ENCODE measurements around the gene LRRC3. TPM values are rescaled to one million over a fixed set of nuclear protein-coding genes. Genes with fewer than 3 reads are reported as not detected.

The LRRC3 gene
- polyA plus RNA-seq, 1 of the 3 experiments (the other 2 are of a cell fraction) = 2.3 TPM

DNA sequence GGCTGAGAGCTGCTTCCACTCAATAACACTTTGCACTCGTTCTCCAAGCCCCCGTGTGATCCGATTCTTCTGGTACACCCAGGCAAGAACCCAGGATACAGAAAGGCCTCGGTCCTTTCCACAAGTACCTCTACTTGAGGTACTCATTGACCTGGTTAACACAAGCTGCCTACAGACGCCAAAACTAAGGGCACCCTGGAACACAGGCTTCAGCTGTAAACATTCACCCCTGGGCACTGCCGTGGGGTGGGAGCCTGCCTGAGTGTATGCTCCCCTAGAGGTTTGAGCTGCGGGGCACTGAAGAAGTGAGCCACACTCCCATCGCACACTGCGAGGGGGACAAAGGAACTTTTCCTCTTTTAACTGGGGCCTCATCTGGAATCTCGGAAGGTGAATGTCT lies 30.5 kb downstream of the LRRC3 start:
- ChIA-PET POLR2A (no interaction called here), CTCF (interaction anchor here (1.7 kb wide), 1 partner anchor 9 kb away, joined by 5 read pairs; no protein-coding TSS in a partner anchor)
- Histone ChIP-seq H3K27ac (ENCODE audit: low read depth in 2 of 2, low read length in 1 of 2) (peak overlapping the region; percentile 40 to 71; a peak in 3 of 4 replicates), H3K4me3 (ENCODE audit: low read depth in 2 of 2, low read length in 1 of 2) (peak overlapping the region; percentile 52 to 65), H3K9me3 (no peaks in the 10 kb centered on the region), H3K4me2 (peak overlapping the region; percentile 82), H2AFZ (ENCODE audit: low read depth) (peak overlapping the region; percentile 81), H3F3A (replicated peaks; ENCODE audit: insufficient read depth) (no peaks in the 10 kb centered on the region), H3K9ac (peak overlapping the region; percentile 65), H3K79me2 (ENCODE audit: insufficient read depth) (peaks cover 6% of the 10 kb centered on the region; the same call in 1 of the 2 replicates), H3K27me3 (ENCODE audit: insufficient read depth) (peaks cover 9% of the 10 kb centered on the region; the same call in 1 of the 2 replicates), H4K20me1 (ENCODE audit: insufficient read depth) (no peaks in the 10 kb centered on the region), H3K9me2 (no peaks in the 10 kb centered on the region), H3K36me3 (replicated peaks in 1 of 2; ENCODE audit: control insufficient read depth in 1 of 2, insufficient read depth in 2 of 2, low read length in 1 of 2) (no peaks in the 10 kb centered on the region), H3K4me1 (ENCODE audit: control insufficient read depth in 1 of 2, insufficient read depth in 2 of 2, low read depth in 1 of 2, low read length in 1 of 2) (no peaks in the 10 kb centered on the region)
- 32% methylated on average over 10 of the region's 10 CpGs for WGBS (ENCODE audit: low lambda C conversion rate)
- no peak for DNase-seq
- no peak for TF ChIP-seq SIN3A (IDR thresholded peaks at IDR 0.05; ENCODE audit: borderline replicate concordance, low read depth, low read length)
- TF ChIP-seq EP300 (IDR thresholded peaks at IDR 0.05; ENCODE audit: borderline replicate concordance in 1 of 2, low read depth in 1 of 2, low read length in 1 of 2) = no peak
- TF ChIP-seq, protein P1, sequence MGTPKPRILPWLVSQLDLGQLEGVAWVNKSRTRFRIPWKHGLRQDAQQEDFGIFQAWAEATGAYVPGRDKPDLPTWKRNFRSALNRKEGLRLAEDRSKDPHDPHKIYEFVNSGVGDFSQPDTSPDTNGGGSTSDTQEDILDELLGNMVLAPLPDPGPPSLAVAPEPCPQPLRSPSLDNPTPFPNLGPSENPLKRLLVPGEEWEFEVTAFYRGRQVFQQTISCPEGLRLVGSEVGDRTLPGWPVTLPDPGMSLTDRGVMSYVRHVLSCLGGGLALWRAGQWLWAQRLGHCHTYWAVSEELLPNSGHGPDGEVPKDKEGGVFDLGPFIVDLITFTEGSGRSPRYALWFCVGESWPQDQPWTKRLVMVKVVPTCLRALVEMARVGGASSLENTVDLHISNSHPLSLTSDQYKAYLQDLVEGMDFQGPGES (IDR thresholded peaks at IDR 0.05; ENCODE audit: low read depth, low read length) = no peak
- no peak for TF ChIP-seq GATA2 (CRISPR knock-in tag; IDR thresholded peaks at IDR 0.05)

DNA sequence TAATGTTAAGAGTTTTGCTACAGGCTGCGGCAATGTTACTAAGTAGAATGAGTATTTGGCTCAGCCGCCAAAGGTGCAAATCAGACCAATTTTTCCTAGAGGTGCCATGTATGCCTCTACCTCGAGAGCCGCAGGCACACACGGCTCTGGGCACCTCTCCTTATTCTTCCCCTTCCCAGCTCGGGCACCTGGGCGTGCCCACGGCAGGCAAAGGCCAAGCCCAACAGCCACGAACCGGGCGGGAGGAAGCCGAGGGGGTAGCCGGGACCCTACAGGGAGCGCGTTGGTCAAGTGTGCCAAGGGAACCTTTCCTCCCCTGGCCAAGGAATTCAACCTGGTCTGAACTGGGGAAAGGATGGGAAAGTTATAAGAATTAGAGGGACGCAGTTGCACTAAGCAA lies 31.0 kb downstream of the LRRC3 start:
- peak overlapping the region; percentile 82 for H3K4me2 ChIP-seq
- TF ChIP-seq FOSL2 (IDR thresholded peaks at IDR 0.05; ENCODE audit: borderline replicate concordance, low read depth) (no peak), EZH2phosphoT487 (IDR thresholded peaks at IDR 0.05; ENCODE audit: borderline replicate concordance, low read depth) (no peak), YY1 (IDR thresholded peaks at IDR 0.05; ENCODE audit: low read depth) (no peak), ELF1 (IDR thresholded peaks at IDR 0.05) (no peak), MXI1 (IDR thresholded peaks at IDR 0.05; ENCODE audit: low read depth, low read length) (no peak), FOXM1 (IDR thresholded peaks at IDR 0.05; ENCODE audit: low read depth) (no peak), CHD2 (IDR thresholded peaks at IDR 0.05; ENCODE audit: low read length, partially characterized antibody) (no peak), SIN3A (IDR thresholded peaks at IDR 0.05; ENCODE audit: borderline replicate concordance, low read depth, low read length) (no peak), MEF2A (IDR thresholded peaks at IDR 0.05; ENCODE audit: borderline replicate concordance, low read depth) (no peak)
- TF ChIP-seq, protein P2, sequence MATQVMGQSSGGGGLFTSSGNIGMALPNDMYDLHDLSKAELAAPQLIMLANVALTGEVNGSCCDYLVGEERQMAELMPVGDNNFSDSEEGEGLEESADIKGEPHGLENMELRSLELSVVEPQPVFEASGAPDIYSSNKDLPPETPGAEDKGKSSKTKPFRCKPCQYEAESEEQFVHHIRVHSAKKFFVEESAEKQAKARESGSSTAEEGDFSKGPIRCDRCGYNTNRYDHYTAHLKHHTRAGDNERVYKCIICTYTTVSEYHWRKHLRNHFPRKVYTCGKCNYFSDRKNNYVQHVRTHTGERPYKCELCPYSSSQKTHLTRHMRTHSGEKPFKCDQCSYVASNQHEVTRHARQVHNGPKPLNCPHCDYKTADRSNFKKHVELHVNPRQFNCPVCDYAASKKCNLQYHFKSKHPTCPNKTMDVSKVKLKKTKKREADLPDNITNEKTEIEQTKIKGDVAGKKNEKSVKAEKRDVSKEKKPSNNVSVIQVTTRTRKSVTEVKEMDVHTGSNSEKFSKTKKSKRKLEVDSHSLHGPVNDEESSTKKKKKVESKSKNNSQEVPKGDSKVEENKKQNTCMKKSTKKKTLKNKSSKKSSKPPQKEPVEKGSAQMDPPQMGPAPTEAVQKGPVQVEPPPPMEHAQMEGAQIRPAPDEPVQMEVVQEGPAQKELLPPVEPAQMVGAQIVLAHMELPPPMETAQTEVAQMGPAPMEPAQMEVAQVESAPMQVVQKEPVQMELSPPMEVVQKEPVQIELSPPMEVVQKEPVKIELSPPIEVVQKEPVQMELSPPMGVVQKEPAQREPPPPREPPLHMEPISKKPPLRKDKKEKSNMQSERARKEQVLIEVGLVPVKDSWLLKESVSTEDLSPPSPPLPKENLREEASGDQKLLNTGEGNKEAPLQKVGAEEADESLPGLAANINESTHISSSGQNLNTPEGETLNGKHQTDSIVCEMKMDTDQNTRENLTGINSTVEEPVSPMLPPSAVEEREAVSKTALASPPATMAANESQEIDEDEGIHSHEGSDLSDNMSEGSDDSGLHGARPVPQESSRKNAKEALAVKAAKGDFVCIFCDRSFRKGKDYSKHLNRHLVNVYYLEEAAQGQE (IDR thresholded peaks at IDR 0.05; ENCODE audit: low read depth, low read length) = no peak
- H3K4me1 ChIP-seq (ENCODE audit: control insufficient read depth in 1 of 2, insufficient read depth in 2 of 2, low read depth in 1 of 2, low read length in 1 of 2) = no peaks in the 10 kb centered on the region
- H3K9me2 ChIP-seq = no peaks in the 10 kb centered on the region
- H3K27ac ChIP-seq (ENCODE audit: low read depth in 2 of 2, low read length in 1 of 2) = peak overlapping the region in 1 of 2 experiments; percentile 40; a peak in 1 of 4 replicates
- H3F3A ChIP-seq (replicated peaks; ENCODE audit: insufficient read depth) = no peaks in the 10 kb centered on the region
- peaks cover 9% of the 10 kb centered on the region; the same call in 1 of the 2 replicates for H3K27me3 ChIP-seq (ENCODE audit: insufficient read depth)
- no peaks in the 10 kb centered on the region for H4K20me1 ChIP-seq (ENCODE audit: insufficient read depth)
- ChIA-PET POLR2A (no interaction called here), CTCF (interaction anchor here (1.7 kb wide), 1 partner anchor 8 kb away, joined by 5 read pairs; no protein-coding TSS in a partner anchor)
- H3K4me3 ChIP-seq (ENCODE audit: low read depth in 2 of 2, low read length in 1 of 2) = peak overlapping the region; percentile 52 to 65
- H2AFZ ChIP-seq (ENCODE audit: low read depth) = 0 out of 2 replicates have a peak overlapping the region, but pooled peaks have one; percentile 81
- no peaks in the 10 kb centered on the region for H3K9me3 ChIP-seq
- DNase-seq = no peak
- H3K36me3 ChIP-seq (replicated peaks in 1 of 2; ENCODE audit: control insufficient read depth in 1 of 2, insufficient read depth in 2 of 2, low read length in 1 of 2) = no peaks in the 10 kb centered on the region
- H3K9ac ChIP-seq = peak overlapping the region; percentile 65; the same call in 1 of the 2 replicates
- 47% methylated on average over 6 of the region's 16 CpGs for WGBS (ENCODE audit: low lambda C conversion rate)
- H3K79me2 ChIP-seq (ENCODE audit: insufficient read depth) = peaks cover 6% of the 10 kb centered on the region; the same call in 1 of the 2 replicates

Data from SK-N-SH (cell line).